Left ventricle myocardium inferior (tissue), 1 donor: ENCODE measurements around the gene LRRC43. TPM values are rescaled to one million over a fixed set of nuclear protein-coding genes. Genes with fewer than 3 reads are reported as not detected.

Experiments used
- DNase-seq: peaks from one replicate; pipeline ENCODE4 v3.0.0-alpha.2; 2020
- H3K27ac ChIP-seq: fragments of 200-600 bp; replicated peaks from 2 replicates; pipeline ENCODE4 v1.8.0; 2021
- H3K27me3 ChIP-seq: fragments of 200-600 bp; 2 replicates; pipeline ENCODE4 v1.8.0; 2021; ENCODE audit warnings: low read depth
- H3K36me3 ChIP-seq: fragments of 200-600 bp; 2 replicates; pipeline ENCODE4 v1.8.0; 2021
- H3K4me1 ChIP-seq: fragments of 200-600 bp; 2 replicates; pipeline ENCODE4 v1.8.0; 2021
- H3K4me3 ChIP-seq: fragments of 200-600 bp; 2 replicates; pipeline ENCODE4 v1.8.0; 2021; ENCODE audit warnings: mild to moderate bottlenecking, moderate library complexity
- H3K9me3 ChIP-seq: fragments of 200-600 bp; replicated peaks from 2 replicates; pipeline ENCODE4 v1.8.0; 2021
- CTCF ChIP-seq: fragments of 200-600 bp; IDR thresholded peaks from 2 replicates; pipeline ENCODE4 v1.8.0; 2021; ENCODE audit warnings: antibody characterized with exemption, mild to moderate bottlenecking, borderline replicate concordance
- intact Hi-C: fragments of 100-400 bp; cut with micrococcal nuclease; formaldehyde crosslinking; loops from one replicate; pipeline ENCODE4 v1.11.0; 2022
- total RNA-seq: library from RNA; stranded (reverse); fragmentation: NEBNext Ultra II Directional; extraction: Animal tissue kit (Norgen Biotek cat#: 25700); gene quantifications from one replicate; pipeline ENCODE4 v1.2.1, GENCODE V29; 2021
- donor health status: DM: no; HTN: yes; CAD: no; lungs with severe emphysema.

LRRC43 gene
- total RNA-seq, 1 donor from 2014 or later: 0.74 TPM

GRCh38 chr12:122189626-122190475 lies 6.9 kb downstream of the LRRC43 start:
- Histone ChIP-seq H3K36me3 (no peaks in the 10 kb centered on the region), H3K9me3 (peaks cover under 1% of the 10 kb centered on the region), H3K4me1 (no peaks in the 10 kb centered on the region), H3K27ac (no peak overlapping the region), H3K27me3 (peaks cover 19% of the 10 kb centered on the region), H3K4me3 (no peak overlapping the region)
- no peak for TF ChIP-seq CTCF
- DNase-seq: no peak
- intact Hi-C loops: no loop called here

GRCh38 chr12:122190842-122191668 lies 8.1 kb downstream of the LRRC43 start:
- TF ChIP-seq CTCF: peak; percentile 79
- intact Hi-C loops: no loop called here
- Histone ChIP-seq H3K36me3 (no peaks in the 10 kb centered on the region), H3K27ac (no peak overlapping the region), H3K4me1 (no peaks in the 10 kb centered on the region), H3K27me3 (peaks cover 19% of the 10 kb centered on the region), H3K9me3 (peaks cover 11% of the 10 kb centered on the region), H3K4me3 (no peak overlapping the region)
- peak; percentile 48 for DNase-seq

GRCh38 chr12:122192441-122192840 lies 9.5 kb downstream of the LRRC43 start:
- H3K9me3 ChIP-seq: peaks cover 11% of the 10 kb centered on the region
- DNase-seq: no peak
- no peak overlapping the region for H3K4me3 ChIP-seq
- no peaks in the 10 kb centered on the region for H3K4me1 ChIP-seq
- TF ChIP-seq CTCF: no peak
- H3K27ac ChIP-seq: no peak overlapping the region
- no peaks in the 10 kb centered on the region for H3K36me3 ChIP-seq
- H3K27me3 ChIP-seq: peaks cover 19% of the 10 kb centered on the region
- intact Hi-C loops: no loop called here

GRCh38 chr12:122194804-122195203 lies 11.9 kb downstream of the LRRC43 start:
- Histone ChIP-seq H3K27ac (no peak overlapping the region), H3K27me3 (peaks cover 33% of the 10 kb centered on the region), H3K36me3 (no peaks in the 10 kb centered on the region), H3K4me3 (no peak overlapping the region), H3K9me3 (peaks cover 11% of the 10 kb centered on the region), H3K4me1 (no peaks in the 10 kb centered on the region)
- TF ChIP-seq CTCF: no peak
- DNase-seq: no peak
- intact Hi-C loops: no loop called here

GRCh38 chr12:122195405-122195804 lies 12.5 kb downstream of the LRRC43 start:
- Histone ChIP-seq H3K4me3 (no peak overlapping the region), H3K4me1 (no peaks in the 10 kb centered on the region), H3K27ac (no peak overlapping the region), H3K9me3 (peaks cover 11% of the 10 kb centered on the region), H3K27me3 (peaks cover 33% of the 10 kb centered on the region), H3K36me3 (no peaks in the 10 kb centered on the region)
- no peak for TF ChIP-seq CTCF
- DNase-seq: no peak
- intact Hi-C loops: no loop called here
